ENCODE results near the gene KCND3. TPM values are rescaled to one million over a fixed set of nuclear protein-coding genes. Genes with fewer than 3 reads are reported as not detected.

The KCND3 gene
- polyA plus RNA-seq, 1 donor (not counting 4 experiments of a cell fraction or from before 2014, with no cell fraction given): 0.21 TPM

GRCh38 chr1:111904478-111905218 is 84.8 kb downstream of the KCND3 start:
- FAIRE-seq: no peak

GRCh38 chr1:111903871-111904449 is 85.5 kb downstream of the KCND3 start:
- FAIRE-seq: no peak
- Histone ChIP-seq H3K4me2 (ENCODE audit: control insufficient read depth, extremely low read depth, insufficient read depth, low read depth, low read length) (no peak overlapping the region), H4K20me1 (ENCODE audit: control insufficient read depth, extremely low read depth, insufficient read depth, low read length) (no peaks in the 10 kb centered on the region), H3K27me3 (ENCODE audit: control insufficient read depth, extremely low read depth, insufficient read depth, low read length) (peaks cover 10% of the 10 kb centered on the region), H3K79me2 (ENCODE audit: control insufficient read depth, insufficient read depth, low read length) (no peaks in the 10 kb centered on the region), H3K9me1 (ENCODE audit: control insufficient read depth, extremely low read depth, insufficient read depth, low read length) (no peaks in the 10 kb centered on the region), H3K27ac (ENCODE audit: control insufficient read depth, insufficient read depth, low read length) (no peak overlapping the region), H3K9ac (ENCODE audit: control insufficient read depth, extremely low read depth, insufficient read depth, low read length) (no peak overlapping the region), H2AFZ (ENCODE audit: control insufficient read depth, low read length) (no peak overlapping the region), H3K4me1 (ENCODE audit: control insufficient read depth, extremely low read depth, insufficient read depth, low read length) (no peaks in the 10 kb centered on the region), H3K9me3 (ENCODE audit: control insufficient read depth, low read depth, low read length) (no peaks in the 10 kb centered on the region), H3K36me3 (ENCODE audit: control insufficient read depth in 2 of 2, extremely low read depth in 1 of 2, insufficient read depth in 2 of 2, low read length in 2 of 2) (no peaks in the 10 kb centered on the region), H3K4me3 (ENCODE audit: control insufficient read depth in 2 of 3, extremely low read depth in 1 of 3, insufficient read depth in 2 of 3, low read depth in 1 of 3, low read length in 3 of 3) (no peak overlapping the region)
- dilution Hi-C loops (cut with MboI; ENCODE audit: extremely low pct_ligation_motif_present, low sequenced_read_pairs): no loop called here
- no peak for TF ChIP-seq CTCF (optimal IDR thresholded peaks at IDR 0.05 in 1 of 3, IDR thresholded peaks at IDR 0.05 in 1 of 3, conservative IDR thresholded peaks at IDR 0.05 in 1 of 3; ENCODE audit: extremely low read depth in 1 of 3, insufficient read depth in 2 of 3, low read length in 3 of 3)
- no peak for TF ChIP-seq EZH2 (IDR thresholded peaks at IDR 0.05; ENCODE audit: low read length)
- DNase-seq (ENCODE audit: low read depth, low spot score): no peak

More at GRCh38 chr1:111904478-111905218, 84.8 kb downstream of the KCND3 start:
- Histone ChIP-seq H3K79me2 (ENCODE audit: control insufficient read depth, insufficient read depth, low read length) (no peaks in the 10 kb centered on the region), H3K4me1 (ENCODE audit: control insufficient read depth, extremely low read depth, insufficient read depth, low read length) (no peaks in the 10 kb centered on the region), H3K9me3 (ENCODE audit: control insufficient read depth, low read depth, low read length) (no peaks in the 10 kb centered on the region), H3K4me2 (ENCODE audit: control insufficient read depth, extremely low read depth, insufficient read depth, low read depth, low read length) (no peak overlapping the region), H3K9ac (ENCODE audit: control insufficient read depth, extremely low read depth, insufficient read depth, low read length) (no peak overlapping the region), H3K4me3 (ENCODE audit: control insufficient read depth in 2 of 3, extremely low read depth in 1 of 3, insufficient read depth in 2 of 3, low read depth in 1 of 3, low read length in 3 of 3) (no peak overlapping the region), H3K9me1 (ENCODE audit: control insufficient read depth, extremely low read depth, insufficient read depth, low read length) (no peaks in the 10 kb centered on the region), H3K27me3 (ENCODE audit: control insufficient read depth, extremely low read depth, insufficient read depth, low read length) (peaks cover 10% of the 10 kb centered on the region), H4K20me1 (ENCODE audit: control insufficient read depth, extremely low read depth, insufficient read depth, low read length) (no peaks in the 10 kb centered on the region), H3K36me3 (ENCODE audit: control insufficient read depth in 2 of 2, extremely low read depth in 1 of 2, insufficient read depth in 2 of 2, low read length in 2 of 2) (no peaks in the 10 kb centered on the region), H3K27ac (ENCODE audit: control insufficient read depth, insufficient read depth, low read length) (no peak overlapping the region), H2AFZ (ENCODE audit: control insufficient read depth, low read length) (no peak overlapping the region)
- no peak for DNase-seq (ENCODE audit: low read depth, low spot score)
- dilution Hi-C loops (cut with MboI; ENCODE audit: extremely low pct_ligation_motif_present, low sequenced_read_pairs): no loop called here
- no peak for TF ChIP-seq CTCF (optimal IDR thresholded peaks at IDR 0.05 in 1 of 3, IDR thresholded peaks at IDR 0.05 in 1 of 3, conservative IDR thresholded peaks at IDR 0.05 in 1 of 3; ENCODE audit: extremely low read depth in 1 of 3, insufficient read depth in 2 of 3, low read length in 3 of 3)

All from keratinocyte (primary cell).